Measurements from ENCODE around the gene TCFL5.

- TF ChIP-seq CTCF (IDR thresholded peaks at IDR 0.05) (no peak), POLR2AphosphoS5 (IDR thresholded peaks at IDR 0.05) (no peak)
Observed at GRCh38 chr20:62872862-62873261, 11.2 kb upstream of the TCFL5 start.
